HL-60 (cell line): ENCODE measurements around the gene HOMER1.

Experiments used
- DNase-seq, 2 experiments: peaks; one replicate each; pipeline ENCODE4 v3.0.0-alpha.2; 2010 to 2020; ENCODE audit warnings: low read depth in 1 of 2, low spot score in 1 of 2
- H3K27ac ChIP-seq: fragments of 250-450 bp; sonication (Bioruptor Pico); replicated peaks from 2 replicates; pipeline ENCODE4 v1.5.1; 2020; ENCODE audit warnings: mild to moderate bottlenecking, moderate library complexity
- H3K27me3 ChIP-seq: fragments of 250-450 bp; sonication (Bioruptor Pico); 2 replicates; pipeline ENCODE4 v1.5.1; 2021; ENCODE audit warnings: mild to moderate bottlenecking, moderate library complexity; ENCODE audit not compliant: insufficient read depth, poor library complexity, severe bottlenecking
- H3K4me3 ChIP-seq: replicated peaks from 2 replicates; pipeline ENCODE4 v1.5.1; 2011; ENCODE audit warnings: mild to moderate bottlenecking, control low read depth, low read length; ENCODE audit not compliant: insufficient read depth
- GABPA ChIP-seq: IDR thresholded peaks from 2 replicates; pipeline ENCODE4 v1.6.1; 2012; ENCODE audit warnings: low read depth
- POLR2AphosphoS5 ChIP-seq: IDR thresholded peaks from 2 replicates; pipeline ENCODE4 v1.6.1; 2012; ENCODE audit warnings: low read depth
- SPI1 ChIP-seq: IDR thresholded peaks from 2 replicates; pipeline ENCODE4 v1.6.1; 2012; ENCODE audit warnings: low read depth, mild to moderate bottlenecking, borderline replicate concordance
- TF ChIP-seq, protein P1 (sequence below): IDR thresholded peaks from one replicate; pipeline ENCODE4 v1.5.1; 2011; ENCODE audit warnings: low read length, control low read depth, inconsistent platforms; ENCODE audit not compliant: insufficient read depth
- TF ChIP-seq, protein P2 (sequence below): IDR thresholded peaks from 2 replicates; pipeline ENCODE4 v1.6.1; 2012; ENCODE audit warnings: low read depth; ENCODE audit not compliant: insufficient replicate concordance

Gene HOMER1

DNA sequence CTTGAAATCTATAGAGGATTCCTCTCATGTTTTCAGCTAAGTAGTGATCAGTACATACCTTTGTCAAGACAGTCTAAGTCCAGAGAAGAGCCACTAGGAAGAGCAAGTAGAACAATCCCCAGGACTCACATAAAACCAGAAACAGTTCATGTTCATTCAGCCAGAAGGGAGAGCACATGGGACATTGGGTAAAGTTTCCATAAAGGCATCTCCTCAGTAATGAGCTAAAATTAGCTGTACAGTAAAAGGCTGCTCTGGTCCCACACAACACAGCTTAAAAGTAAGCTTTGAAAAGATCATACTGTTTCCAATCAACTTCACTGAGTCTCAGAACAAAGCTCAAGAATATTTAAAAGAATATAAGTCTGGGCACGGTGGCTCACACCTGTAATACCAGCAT is 32.4 kb downstream of the HOMER1 start:
- no peak for DNase-seq
- Histone ChIP-seq H3K27ac (no peak overlapping the region), H3K4me3 (no peak overlapping the region), H3K27me3 (no peaks in the 10 kb centered on the region)
- TF ChIP-seq, protein P1, sequence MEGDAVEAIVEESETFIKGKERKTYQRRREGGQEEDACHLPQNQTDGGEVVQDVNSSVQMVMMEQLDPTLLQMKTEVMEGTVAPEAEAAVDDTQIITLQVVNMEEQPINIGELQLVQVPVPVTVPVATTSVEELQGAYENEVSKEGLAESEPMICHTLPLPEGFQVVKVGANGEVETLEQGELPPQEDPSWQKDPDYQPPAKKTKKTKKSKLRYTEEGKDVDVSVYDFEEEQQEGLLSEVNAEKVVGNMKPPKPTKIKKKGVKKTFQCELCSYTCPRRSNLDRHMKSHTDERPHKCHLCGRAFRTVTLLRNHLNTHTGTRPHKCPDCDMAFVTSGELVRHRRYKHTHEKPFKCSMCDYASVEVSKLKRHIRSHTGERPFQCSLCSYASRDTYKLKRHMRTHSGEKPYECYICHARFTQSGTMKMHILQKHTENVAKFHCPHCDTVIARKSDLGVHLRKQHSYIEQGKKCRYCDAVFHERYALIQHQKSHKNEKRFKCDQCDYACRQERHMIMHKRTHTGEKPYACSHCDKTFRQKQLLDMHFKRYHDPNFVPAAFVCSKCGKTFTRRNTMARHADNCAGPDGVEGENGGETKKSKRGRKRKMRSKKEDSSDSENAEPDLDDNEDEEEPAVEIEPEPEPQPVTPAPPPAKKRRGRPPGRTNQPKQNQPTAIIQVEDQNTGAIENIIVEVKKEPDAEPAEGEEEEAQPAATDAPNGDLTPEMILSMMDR = no peak
- TF ChIP-seq SPI1 = no peak
- TF ChIP-seq, protein P2, sequence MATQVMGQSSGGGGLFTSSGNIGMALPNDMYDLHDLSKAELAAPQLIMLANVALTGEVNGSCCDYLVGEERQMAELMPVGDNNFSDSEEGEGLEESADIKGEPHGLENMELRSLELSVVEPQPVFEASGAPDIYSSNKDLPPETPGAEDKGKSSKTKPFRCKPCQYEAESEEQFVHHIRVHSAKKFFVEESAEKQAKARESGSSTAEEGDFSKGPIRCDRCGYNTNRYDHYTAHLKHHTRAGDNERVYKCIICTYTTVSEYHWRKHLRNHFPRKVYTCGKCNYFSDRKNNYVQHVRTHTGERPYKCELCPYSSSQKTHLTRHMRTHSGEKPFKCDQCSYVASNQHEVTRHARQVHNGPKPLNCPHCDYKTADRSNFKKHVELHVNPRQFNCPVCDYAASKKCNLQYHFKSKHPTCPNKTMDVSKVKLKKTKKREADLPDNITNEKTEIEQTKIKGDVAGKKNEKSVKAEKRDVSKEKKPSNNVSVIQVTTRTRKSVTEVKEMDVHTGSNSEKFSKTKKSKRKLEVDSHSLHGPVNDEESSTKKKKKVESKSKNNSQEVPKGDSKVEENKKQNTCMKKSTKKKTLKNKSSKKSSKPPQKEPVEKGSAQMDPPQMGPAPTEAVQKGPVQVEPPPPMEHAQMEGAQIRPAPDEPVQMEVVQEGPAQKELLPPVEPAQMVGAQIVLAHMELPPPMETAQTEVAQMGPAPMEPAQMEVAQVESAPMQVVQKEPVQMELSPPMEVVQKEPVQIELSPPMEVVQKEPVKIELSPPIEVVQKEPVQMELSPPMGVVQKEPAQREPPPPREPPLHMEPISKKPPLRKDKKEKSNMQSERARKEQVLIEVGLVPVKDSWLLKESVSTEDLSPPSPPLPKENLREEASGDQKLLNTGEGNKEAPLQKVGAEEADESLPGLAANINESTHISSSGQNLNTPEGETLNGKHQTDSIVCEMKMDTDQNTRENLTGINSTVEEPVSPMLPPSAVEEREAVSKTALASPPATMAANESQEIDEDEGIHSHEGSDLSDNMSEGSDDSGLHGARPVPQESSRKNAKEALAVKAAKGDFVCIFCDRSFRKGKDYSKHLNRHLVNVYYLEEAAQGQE = no peak
- no peak for TF ChIP-seq POLR2AphosphoS5
- no peak for TF ChIP-seq GABPA

DNA sequence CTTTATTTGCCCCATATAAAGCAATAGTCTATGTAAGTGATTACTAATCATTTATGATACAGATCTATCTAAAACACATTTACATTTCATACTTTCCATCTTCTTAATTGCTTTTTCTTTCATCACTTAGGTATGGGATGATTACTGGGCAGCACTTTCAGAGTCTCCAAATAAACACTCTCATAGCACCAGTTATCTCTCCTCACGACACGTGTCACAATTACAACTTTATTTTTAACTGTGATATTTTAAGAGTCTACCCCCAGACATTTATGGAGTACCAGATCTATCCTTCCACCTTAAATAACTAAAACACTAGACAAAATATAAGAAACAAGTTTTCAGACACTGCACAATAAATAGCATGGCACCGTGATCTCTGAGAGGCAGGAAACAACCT is 32.9 kb downstream of the HOMER1 start:
- no peaks in the 10 kb centered on the region for H3K27me3 ChIP-seq
- H3K27ac ChIP-seq = no peak overlapping the region
- TF ChIP-seq, protein P1 = no peak
- TF ChIP-seq SPI1 (no peak), POLR2AphosphoS5 (no peak), GABPA (no peak)
- TF ChIP-seq, protein P2 = no peak
- DNase-seq = no peak
- H3K4me3 ChIP-seq = no peak overlapping the region

DNA sequence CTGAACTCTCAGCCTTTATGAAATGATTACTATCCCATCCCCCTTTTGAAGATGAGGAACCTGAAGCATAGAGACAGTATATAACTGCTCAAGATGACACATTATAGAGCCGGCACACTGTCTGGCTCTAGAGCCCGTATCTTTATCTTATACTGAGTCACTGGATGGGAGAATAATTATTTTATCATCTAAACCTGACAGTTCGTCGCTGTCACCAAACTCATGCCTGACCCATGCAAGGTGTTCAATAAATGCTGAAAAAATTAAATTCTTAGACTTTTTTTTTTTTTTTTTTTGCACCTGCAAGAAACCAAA is 38.8 kb downstream of the HOMER1 start:
- no peak for DNase-seq
- no peak for TF ChIP-seq GABPA
- no peak for TF ChIP-seq SPI1
- TF ChIP-seq, protein P1 = no peak
- TF ChIP-seq, protein P2 = no peak
- TF ChIP-seq POLR2AphosphoS5 = no peak
- Histone ChIP-seq H3K27me3 (no peaks in the 10 kb centered on the region), H3K27ac (no peak overlapping the region), H3K4me3 (no peak overlapping the region)
